ENCODE results near the gene ZCWPW2. TPM values are rescaled to one million over a fixed set of nuclear protein-coding genes. Genes with fewer than 3 reads are reported as not detected.

Gene ZCWPW2
- polyA plus RNA-seq, 3 donors from 2014 or later: 0.46 to 0.56 TPM; not detected in 1

GRCh38 chr3:28328188-28329151 lies 20.1 kb upstream of the ZCWPW2 start:
- Mint-ChIP-seq H3K4me1 (peaks cover 43 to 59% of the 10 kb centered on the region in 2 donors), H3K27me3 (ENCODE audit: low read depth in 3 of 3) (peaks cover 0 to 8% (median 4%) of the 10 kb centered on the region in 3 donors), H3K9me3 (no peaks in the 10 kb centered on the region), H3K4me3 (peak overlapping the region in 4 of 5 donors; percentile 12 to 72 (median 58)), H3K27ac (peak overlapping the region; percentile 44 to 91 (median 77)), H3K36me3 (peaks cover 11 to 18% (median 18%) of the 10 kb centered on the region in 3 donors)
- DNase-seq: peak; percentile 52 to 64 (median 57)

GRCh38 chr3:28334552-28334951 lies 14.0 kb upstream of the ZCWPW2 start:
- Mint-ChIP-seq H3K27me3 (ENCODE audit: low read depth in 3 of 3) (no peaks in the 10 kb centered on the region), H3K36me3 (peaks cover 15 to 29% (median 20%) of the 10 kb centered on the region in 3 donors), H3K4me1 (no peaks in the 10 kb centered on the region), H3K9me3 (no peaks in the 10 kb centered on the region), H3K27ac (no peak overlapping the region), H3K4me3 (no peak overlapping the region)
- no peak for DNase-seq

- no peak overlapping the region for H3K4me3 Mint-ChIP-seq
- H3K27ac Mint-ChIP-seq: peak overlapping the region in 1 of 6 donors; percentile 57
- H3K4me1 Mint-ChIP-seq: no peaks in the 10 kb centered on the region
These were observed 13.3 kb upstream of the ZCWPW2 start for GRCh38 chr3:28335246-28335645.

GRCh38 chr3:28337230-28337629 lies 11.3 kb upstream of the ZCWPW2 start:
- no peak for DNase-seq
- H3K4me1 Mint-ChIP-seq: peaks cover 0 to 6% of the 10 kb centered on the region in 2 donors
- H3K36me3 Mint-ChIP-seq: peaks cover 15 to 18% (median 17%) of the 10 kb centered on the region in 3 donors
- H3K27me3 Mint-ChIP-seq (ENCODE audit: low read depth in 3 of 3): no peaks in the 10 kb centered on the region
- H3K27ac Mint-ChIP-seq: peak overlapping the region in 1 of 6 donors; percentile 51
- H3K9me3 Mint-ChIP-seq: no peaks in the 10 kb centered on the region
- H3K4me3 Mint-ChIP-seq: no peak overlapping the region

More at GRCh38 chr3:28335246-28335645, 13.3 kb upstream of the ZCWPW2 start:
- no peaks in the 10 kb centered on the region for H3K27me3 Mint-ChIP-seq (ENCODE audit: low read depth in 3 of 3)
- DNase-seq: no peak
- peaks cover 15 to 29% (median 22%) of the 10 kb centered on the region in 3 donors for H3K36me3 Mint-ChIP-seq
- H3K9me3 Mint-ChIP-seq: no peaks in the 10 kb centered on the region

- Mint-ChIP-seq H3K9me3 (no peaks in the 10 kb centered on the region), H3K4me3 (no peak overlapping the region), H3K36me3 (peaks cover 0 to 14% (median 4%) of the 10 kb centered on the region in 3 donors), H3K27ac (peak overlapping the region in 2 of 6 donors; percentile 1 to 9), H3K27me3 (ENCODE audit: low read depth in 3 of 3) (peaks cover under 1 to 3% (median 2%) of the 10 kb centered on the region in 3 donors), H3K4me1 (peaks cover 25 to 43% of the 10 kb centered on the region in 2 donors)
- no peak for DNase-seq
These were observed 5.4 kb upstream of the ZCWPW2 start for GRCh38 chr3:28343144-28343543.

GRCh38 chr3:28345690-28346089 lies 2.8 kb upstream of the ZCWPW2 start:
- H3K27ac Mint-ChIP-seq: peak overlapping the region in 3 of 6 donors; percentile 1 to 98 (median 14)
- no peak overlapping the region for H3K4me3 Mint-ChIP-seq
- peaks cover 0 to 3% (median 0%) of the 10 kb centered on the region in 6 donors for H3K9me3 Mint-ChIP-seq
- peaks cover 42 to 62% of the 10 kb centered on the region in 2 donors for H3K4me1 Mint-ChIP-seq
- peaks cover 14 to 15% (median 15%) of the 10 kb centered on the region in 3 donors for H3K27me3 Mint-ChIP-seq (ENCODE audit: low read depth in 3 of 3)
- H3K36me3 Mint-ChIP-seq: peaks cover 0 to 5% (median 0%) of the 10 kb centered on the region in 3 donors
- DNase-seq: no peak

- Mint-ChIP-seq H3K36me3 (peaks cover 10 to 16% (median 15%) of the 10 kb centered on the region in 3 donors), H3K27ac (peak overlapping the region; percentile 95 to 99 (median 98)), H3K4me1 (peaks cover 46 to 69% of the 10 kb centered on the region in 2 donors), H3K4me3 (peak overlapping the region; percentile 94 to 99 (median 96)), H3K27me3 (ENCODE audit: low read depth in 3 of 3) (peaks cover 14 to 15% (median 15%) of the 10 kb centered on the region in 3 donors), H3K9me3 (peaks cover 3 to 12% (median 10%) of the 10 kb centered on the region in 6 donors)
- peak in 1 of 3 donors; percentile 10 for DNase-seq
These were observed 902 bp upstream of the ZCWPW2 start for GRCh38 chr3:28347374-28348264.

- no peak for DNase-seq
- peaks cover 10 to 18% (median 15%) of the 10 kb centered on the region in 3 donors for H3K36me3 Mint-ChIP-seq
- peak overlapping the region; percentile 94 to 99 (median 96) for H3K4me3 Mint-ChIP-seq
- peaks cover 14 to 15% (median 15%) of the 10 kb centered on the region in 3 donors for H3K27me3 Mint-ChIP-seq (ENCODE audit: low read depth in 3 of 3)
- H3K27ac Mint-ChIP-seq: peak overlapping the region; percentile 95 to 99 (median 98)
- H3K9me3 Mint-ChIP-seq: peaks cover 3 to 14% (median 11%) of the 10 kb centered on the region in 6 donors
- peaks cover 45 to 63% of the 10 kb centered on the region in 2 donors for H3K4me1 Mint-ChIP-seq
These were observed 274 bp upstream of the ZCWPW2 start for GRCh38 chr3:28348265-28348628.

GRCh38 chr3:28349469-28350000 lies 1.0 kb downstream of the ZCWPW2 start:
- Mint-ChIP-seq H3K9me3 (peaks cover 8 to 24% (median 20%) of the 10 kb centered on the region in 6 donors), H3K36me3 (peaks cover 13 to 23% (median 23%) of the 10 kb centered on the region in 3 donors), H3K4me3 (peak overlapping the region; percentile 94 to 99 (median 96)), H3K27me3 (ENCODE audit: low read depth in 3 of 3) (peaks cover 12 to 15% (median 15%) of the 10 kb centered on the region in 3 donors), H3K4me1 (peaks cover 45 to 63% of the 10 kb centered on the region in 2 donors), H3K27ac (peak overlapping the region; percentile 95 to 99 (median 98))
- no peak for DNase-seq

- Mint-ChIP-seq H3K36me3 (peaks cover 0 to 6% (median 4%) of the 10 kb centered on the region in 3 donors), H3K4me3 (no peak overlapping the region), H3K27me3 (ENCODE audit: low read depth in 3 of 3) (peaks cover 2 to 9% (median 8%) of the 10 kb centered on the region in 3 donors), H3K4me1 (no peaks in the 10 kb centered on the region), H3K9me3 (peaks cover 0 to 22% (median 8%) of the 10 kb centered on the region in 6 donors), H3K27ac (no peak overlapping the region)
- DNase-seq: no peak
These were observed 27.9 kb downstream of the ZCWPW2 start for GRCh38 chr3:28376424-28376823.

- Mint-ChIP-seq H3K27me3 (ENCODE audit: low read depth in 3 of 3) (peaks cover 0 to 16% (median 2%) of the 10 kb centered on the region in 3 donors), H3K4me1 (no peaks in the 10 kb centered on the region), H3K9me3 (peaks cover 0 to 9% (median 0%) of the 10 kb centered on the region in 6 donors), H3K36me3 (no peaks in the 10 kb centered on the region), H3K27ac (no peak overlapping the region), H3K4me3 (no peak overlapping the region)
- no peak for DNase-seq
These were observed 37.5 kb downstream of the ZCWPW2 start for GRCh38 chr3:28386049-28386448.

GRCh38 chr3:28388978-28389377 lies 40.5 kb downstream of the ZCWPW2 start:
- Mint-ChIP-seq H3K27ac (no peak overlapping the region), H3K27me3 (ENCODE audit: low read depth in 3 of 3) (peaks cover 0 to 15% (median 5%) of the 10 kb centered on the region in 3 donors), H3K9me3 (peaks cover 6 to 27% (median 17%) of the 10 kb centered on the region in 6 donors), H3K4me1 (no peaks in the 10 kb centered on the region), H3K36me3 (peaks cover 0 to 9% (median 0%) of the 10 kb centered on the region in 3 donors), H3K4me3 (no peak overlapping the region)
- DNase-seq: no peak

- DNase-seq: no peak
- Mint-ChIP-seq H3K27me3 (ENCODE audit: low read depth in 3 of 3) (peaks cover 0 to 4% (median 2%) of the 10 kb centered on the region in 3 donors), H3K36me3 (peaks cover 0 to 14% (median 2%) of the 10 kb centered on the region in 3 donors), H3K4me1 (no peaks in the 10 kb centered on the region), H3K9me3 (peaks cover 20 to 78% (median 53%) of the 10 kb centered on the region in 6 donors), H3K4me3 (no peak overlapping the region), H3K27ac (no peak overlapping the region)
These were observed 50.7 kb downstream of the ZCWPW2 start for GRCh38 chr3:28399206-28399605.
